Peyer's patch (tissue), 4 donors: Measurements from ENCODE around the gene NOTO.

ENCODE experiments used
- POLR2A ChIP-seq, 2 donors: fragments of 450-650 bp; IDR thresholded peaks; one replicate each; pipeline ENCODE4 v1.5.1; 2017; ENCODE audit warnings: antibody characterized with exemption in 2 of 2, mild to moderate bottlenecking in 2 of 2, moderate library complexity in 2 of 2
- TF ChIP-seq, protein P1 (sequence below), 6 experiments: fragments of 450-650 bp in 4 of 6; fragments of 200-600 bp in 2 of 6; sonication (generic) in 1 of 6; IDR thresholded peaks; one replicate each; pipeline ENCODE4 v1.5.1; 2017 to 2019; ENCODE audit warnings: antibody characterized with exemption in 6 of 6, mild to moderate bottlenecking in 3 of 6, moderate library complexity in 1 of 6

DNA sequence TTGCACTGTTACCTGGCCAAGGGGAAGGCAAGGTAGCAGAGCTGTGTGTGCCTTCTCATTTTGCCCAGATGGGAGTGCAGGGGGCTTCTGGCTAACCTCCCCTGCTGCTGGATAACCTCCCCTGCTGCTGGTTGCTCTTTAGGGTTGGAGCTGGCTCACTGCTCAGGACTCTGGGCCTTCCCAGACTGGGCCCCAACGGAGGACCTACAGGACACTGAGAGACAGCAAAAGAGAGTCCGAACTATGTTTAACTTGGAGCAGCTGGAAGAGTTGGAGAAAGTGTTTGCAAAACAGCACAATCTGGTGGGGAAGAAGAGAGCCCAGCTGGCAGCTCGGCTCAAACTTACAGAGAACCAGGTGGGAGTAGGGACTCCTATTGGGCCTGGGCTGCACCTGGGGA is 5.9 kb downstream of the NOTO start:
- TF ChIP-seq POLR2A (IDR thresholded peaks at IDR 0.05): no peak
- TF ChIP-seq, protein P1, sequence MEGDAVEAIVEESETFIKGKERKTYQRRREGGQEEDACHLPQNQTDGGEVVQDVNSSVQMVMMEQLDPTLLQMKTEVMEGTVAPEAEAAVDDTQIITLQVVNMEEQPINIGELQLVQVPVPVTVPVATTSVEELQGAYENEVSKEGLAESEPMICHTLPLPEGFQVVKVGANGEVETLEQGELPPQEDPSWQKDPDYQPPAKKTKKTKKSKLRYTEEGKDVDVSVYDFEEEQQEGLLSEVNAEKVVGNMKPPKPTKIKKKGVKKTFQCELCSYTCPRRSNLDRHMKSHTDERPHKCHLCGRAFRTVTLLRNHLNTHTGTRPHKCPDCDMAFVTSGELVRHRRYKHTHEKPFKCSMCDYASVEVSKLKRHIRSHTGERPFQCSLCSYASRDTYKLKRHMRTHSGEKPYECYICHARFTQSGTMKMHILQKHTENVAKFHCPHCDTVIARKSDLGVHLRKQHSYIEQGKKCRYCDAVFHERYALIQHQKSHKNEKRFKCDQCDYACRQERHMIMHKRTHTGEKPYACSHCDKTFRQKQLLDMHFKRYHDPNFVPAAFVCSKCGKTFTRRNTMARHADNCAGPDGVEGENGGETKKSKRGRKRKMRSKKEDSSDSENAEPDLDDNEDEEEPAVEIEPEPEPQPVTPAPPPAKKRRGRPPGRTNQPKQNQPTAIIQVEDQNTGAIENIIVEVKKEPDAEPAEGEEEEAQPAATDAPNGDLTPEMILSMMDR (IDR thresholded peaks at IDR 0.05): no peak
